ENCODE results near the gene NADSYN1. TPM values are rescaled to one million over a fixed set of nuclear protein-coding genes. Genes with fewer than 3 reads are reported as not detected.

Gene NADSYN1
- 63.7 and 126 TPM in 2 replicates for total RNA-seq

DNA sequence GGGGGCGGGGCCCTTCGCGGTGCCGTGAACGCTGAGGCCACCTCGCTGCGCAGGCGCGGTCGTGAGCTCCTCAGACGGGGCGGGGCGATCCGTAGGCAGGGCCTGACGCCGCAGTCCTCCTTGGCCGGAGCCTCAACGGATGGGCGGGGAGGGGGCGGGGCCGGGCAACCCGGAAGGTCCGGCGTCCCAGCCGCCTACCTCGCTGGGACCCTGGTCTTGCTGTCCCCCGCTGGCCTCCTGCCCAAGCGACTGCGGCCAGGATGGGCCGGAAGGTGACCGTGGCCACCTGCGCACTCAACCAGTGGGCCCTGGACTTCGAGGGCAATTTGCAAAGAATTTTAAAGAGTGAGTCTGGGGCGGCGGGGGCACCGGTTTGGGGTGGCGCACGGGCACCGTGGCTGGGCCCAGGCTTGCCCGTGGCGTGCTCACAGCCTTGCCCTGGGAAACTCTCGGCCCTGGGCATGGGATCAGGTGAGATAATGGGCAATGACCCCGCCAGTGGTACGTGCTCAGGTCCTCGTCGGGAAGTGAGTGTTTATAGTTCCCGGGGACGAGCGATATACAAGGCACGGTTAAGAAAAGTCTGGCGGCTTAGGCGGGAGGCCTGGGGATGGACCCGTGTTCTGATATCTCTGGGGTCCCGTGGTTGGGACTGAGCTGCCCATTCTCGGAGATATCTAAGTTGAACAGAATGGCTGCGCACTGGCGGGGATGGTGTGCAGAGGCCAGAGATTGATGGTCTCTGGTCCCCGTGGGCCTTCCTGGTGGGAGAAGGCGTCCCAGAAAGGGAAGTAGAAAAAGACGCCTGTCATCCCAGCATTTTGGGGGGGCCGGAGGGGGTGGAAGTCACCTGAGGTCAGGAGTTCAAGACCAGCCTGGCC, at the start of gene NADSYN1:
TSS of gene NADSYN1 (plus strand) at position 167 of the 881 bp plus-strand sequence. CDS start at position 261, 94 bp downstream.

DNA sequence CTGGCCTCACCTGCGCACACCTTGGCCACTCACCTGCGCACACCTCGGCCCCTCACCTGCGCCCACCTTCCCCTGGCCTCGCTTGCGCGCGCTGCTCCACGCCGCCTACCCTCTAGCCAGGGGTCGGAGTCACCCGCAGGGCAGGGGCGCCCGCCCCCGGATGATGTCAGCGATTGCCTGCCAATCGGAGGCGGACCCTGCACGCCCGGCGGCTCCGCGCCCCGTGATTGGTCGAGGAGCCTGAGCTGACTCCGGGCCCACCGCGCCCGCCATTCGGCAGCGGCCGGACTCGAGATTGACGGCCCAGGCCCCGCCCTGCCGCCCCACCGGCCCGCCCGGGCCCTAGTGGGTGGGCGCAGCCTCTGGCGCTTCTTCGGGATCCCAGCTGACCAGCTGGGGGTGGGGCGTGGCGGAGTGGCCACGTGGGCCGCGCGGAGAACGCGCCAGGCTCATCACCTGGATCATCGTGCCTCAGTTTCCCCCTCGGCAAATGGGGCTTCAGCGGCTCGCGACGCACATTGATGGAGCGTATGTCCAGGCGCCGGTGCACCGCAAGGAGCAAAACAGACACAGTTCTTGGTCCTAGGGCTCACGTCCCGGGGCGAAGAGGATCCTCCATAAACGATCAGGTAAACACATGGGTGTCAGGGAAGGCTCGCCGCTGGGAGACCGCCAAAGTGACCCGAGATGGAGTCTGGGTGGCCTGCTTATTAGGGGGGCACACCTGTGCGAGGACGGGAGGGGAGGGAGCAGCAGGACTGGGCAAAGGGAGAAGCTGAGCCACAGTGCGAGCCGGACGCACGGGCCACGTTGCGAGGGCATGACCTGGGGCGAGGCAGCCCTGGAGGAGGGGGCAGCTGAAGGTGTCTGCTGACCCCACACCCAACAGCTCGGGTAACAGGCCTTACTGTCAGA, 4.5 kb upstream of the NADSYN1 start, which contains the start of gene DHCR7:
TSS of gene DHCR7 (minus strand) at position 137 of the 915 bp plus-strand sequence. CDS start 3,441 bp downstream, outside the sequence.

DNA sequence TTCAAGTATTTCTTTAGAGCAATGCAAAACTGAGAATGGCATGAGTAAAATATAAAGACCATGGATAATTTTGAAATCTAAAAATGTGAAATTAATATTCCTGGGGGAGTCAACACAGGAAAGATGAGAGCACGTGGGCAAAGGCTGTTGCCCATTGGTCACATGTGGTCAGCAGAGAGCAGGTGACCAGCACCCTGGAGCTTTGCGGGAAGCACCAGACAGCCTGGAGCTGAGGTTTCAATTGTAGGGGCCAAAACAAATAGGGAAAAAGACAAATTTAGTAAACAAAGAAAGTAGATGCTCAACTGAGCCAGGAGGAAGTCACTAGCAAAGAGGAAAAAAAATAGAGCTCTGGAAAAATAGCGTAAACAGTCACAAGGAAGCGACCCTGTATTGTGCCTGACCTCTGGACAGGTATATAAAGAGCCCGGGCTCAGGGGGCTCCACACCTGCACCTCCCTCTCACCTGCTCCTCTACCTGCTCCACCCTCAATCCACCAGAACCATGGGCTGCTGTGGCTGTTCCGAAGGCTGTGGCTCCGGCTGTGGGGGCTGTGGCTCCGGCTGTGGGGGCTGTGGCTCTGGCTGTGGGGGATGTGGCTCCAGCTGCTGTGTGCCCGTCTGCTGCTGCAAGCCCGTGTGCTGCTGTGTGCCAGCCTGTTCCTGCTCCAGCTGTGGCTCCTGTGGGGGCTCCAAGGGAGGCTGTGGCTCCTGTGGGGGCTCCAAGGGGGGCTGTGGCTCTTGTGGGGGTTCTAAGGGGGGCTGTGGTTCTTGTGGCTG, 74.0 kb downstream of the NADSYN1 start, which contains the start of gene KRTAP5-7:
TSS of gene KRTAP5-7 (plus strand) at position 472 of the 780 bp plus-strand sequence. CDS start at position 506, 34 bp downstream.

DNA sequence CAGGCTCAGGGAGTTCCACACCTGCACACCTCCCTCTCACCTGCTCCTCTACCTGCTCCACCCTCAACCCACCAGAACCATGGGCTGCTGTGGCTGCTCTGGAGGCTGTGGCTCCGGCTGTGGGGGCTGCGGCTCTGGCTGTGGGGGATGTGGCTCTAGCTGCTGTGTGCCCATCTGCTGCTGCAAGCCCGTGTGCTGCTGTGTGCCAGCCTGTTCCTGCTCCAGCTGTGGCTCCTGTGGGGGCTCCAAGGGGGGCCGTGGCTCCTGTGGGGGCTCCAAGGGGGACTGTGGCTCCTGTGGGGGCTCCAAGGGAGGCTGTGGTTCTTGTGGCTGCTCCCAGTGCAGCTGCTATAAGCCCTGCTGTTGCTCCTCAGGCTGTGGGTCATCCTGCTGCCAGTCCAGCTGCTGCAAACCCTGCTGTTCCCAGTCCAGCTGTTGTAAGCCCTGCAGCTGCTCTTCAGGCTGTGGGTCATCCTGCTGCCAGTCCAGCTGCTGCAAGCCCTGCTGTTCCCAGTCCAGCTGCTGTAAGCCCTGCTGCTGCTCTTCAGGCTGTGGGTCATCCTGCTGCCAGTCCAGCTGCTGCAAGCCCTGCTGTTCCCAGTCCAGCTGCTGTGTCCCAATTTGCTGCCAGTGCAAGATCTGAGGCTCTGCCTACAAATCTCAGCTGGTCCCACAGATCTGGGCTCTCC, 85.1 kb downstream of the NADSYN1 start, which contains the start of gene KRTAP5-8:
TSS of gene KRTAP5-8 (plus strand) at position 49 of the 689 bp plus-strand sequence. CDS start at position 80, 31 bp downstream.

DNA sequence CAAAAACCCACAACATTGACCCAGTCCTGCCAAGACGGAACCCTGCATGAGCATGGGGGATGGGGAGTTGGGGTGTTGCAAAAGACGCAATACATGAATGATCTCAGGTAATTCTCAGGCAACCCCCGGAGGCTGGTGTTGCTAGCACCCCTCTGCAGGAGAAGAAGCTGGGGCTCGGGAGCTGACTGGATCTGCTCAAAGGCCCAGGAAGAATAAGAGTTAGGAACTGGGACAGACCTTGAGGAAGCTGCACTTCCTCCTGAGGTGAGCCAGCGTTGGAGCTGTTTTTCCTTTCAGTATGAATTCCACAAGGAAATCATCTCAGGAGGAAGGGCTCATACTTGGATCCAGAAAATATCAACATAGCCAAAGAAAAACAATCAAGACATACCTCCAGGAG, 95.1 kb downstream of the NADSYN1 start, which contains the start of gene KRTAP5-9:
TSS of gene KRTAP5-9 (plus strand) at position 301 of the 400 bp plus-strand sequence. CDS start 238 bp downstream, outside the sequence.

Other genes with a start within 250 kb of the NADSYN1 start
- 4.5 and 5.5 TPM in 2 replicates for gene SHANK2, start 200.6 kb upstream of the NADSYN1 start, total RNA-seq
- 37.2 and 44.8 TPM in 2 replicates for gene DHCR7, start 4.8 kb upstream of the NADSYN1 start, total RNA-seq
- gene KRTAP5-7, start 74.1 kb downstream of the NADSYN1 start, total RNA-seq: 0.17 TPM in 1 of 2 replicates, not detected in the other
- not detected in 2 replicates for gene KRTAP5-8, start 84.8 kb downstream of the NADSYN1 start, total RNA-seq
- not detected in 2 replicates for gene KRTAP5-9, start 95.2 kb downstream of the NADSYN1 start, total RNA-seq
- gene KRTAP5-10, start 112.4 kb downstream of the NADSYN1 start, total RNA-seq: not detected in 2 replicates
- gene KRTAP5-11, start 129.7 kb downstream of the NADSYN1 start, total RNA-seq: not detected in 2 replicates

Data from smooth muscle cell of trachea (primary cell).